ENCODE data around the gene ACTL7B. TPM values are rescaled to one million over a fixed set of nuclear protein-coding genes. Genes with fewer than 3 reads are reported as not detected.

The ACTL7B gene
- total and polyA plus RNA-seq, 10 of the 15 experiments (the other 5 are each of a cell fraction or from before 2014, with no cell fraction given) = not detected

- in situ Hi-C loops (cut with MboI) = no loop called here
- intact Hi-C loops (cut with micrococcal nuclease; ENCODE audit: unreplicated experiment) = no loop called here
- peaks cover 6 to 20% of the 10 kb centered on the region in 2 experiments for H3K36me3 ChIP-seq (ENCODE audit: control insufficient read depth in 2 of 2, insufficient read depth in 2 of 2, low read length in 1 of 2)
- POLR2A ChIA-PET = no interaction called here
- TF ChIP-seq HCFC1 (IDR thresholded peaks at IDR 0.05; ENCODE audit: low read length) (no peak), NR2F1 (conservative IDR thresholded peaks at IDR 0.05) (no peak), GABPA (IDR thresholded peaks at IDR 0.05; ENCODE audit: low read depth) (no peak), MTA2 (IDR thresholded peaks at IDR 0.05; ENCODE audit: low read depth) (no peak), JUNB (IDR thresholded peaks at IDR 0.05) (no peak), MTA3 (IDR thresholded peaks at IDR 0.05; ENCODE audit: borderline replicate concordance, low read length) (no peak), KAT2A (conservative IDR thresholded peaks at IDR 0.05; ENCODE audit: control insufficient read depth, low read depth, low read length) (no peak), TAF1 (IDR thresholded peaks at IDR 0.05; ENCODE audit: borderline replicate concordance, low read depth, low read length) (no peak), RUNX3 (IDR thresholded peaks at IDR 0.05; ENCODE audit: low read length) (no peak), CHD1 (IDR thresholded peaks at IDR 0.05; ENCODE audit: low read depth, low read length) (no peak), NRF1 (conservative IDR thresholded peaks at IDR 0.05; ENCODE audit: low read depth, low read length) (no peak), SREBF2 (IDR thresholded peaks at IDR 0.05; ENCODE audit: low read length) (no peak), TCF3 (IDR thresholded peaks at IDR 0.05; ENCODE audit: borderline replicate concordance, insufficient read depth, low read depth, low read length) (no peak), SMARCA5 (IDR thresholded peaks at IDR 0.05) (no peak), SMAD1 (IDR thresholded peaks at IDR 0.05; ENCODE audit: low read depth, partially characterized antibody) (no peak), CREM (IDR thresholded peaks at IDR 0.05; ENCODE audit: low read depth) (no peak), BCL3 (IDR thresholded peaks at IDR 0.05; ENCODE audit: borderline replicate concordance, insufficient read depth, low read depth, low read length, poor library complexity, severe bottlenecking) (no peak), NBN (IDR thresholded peaks at IDR 0.05) (no peak), NR2C2 (IDR thresholded peaks at IDR 0.05; ENCODE audit: borderline replicate concordance, control insufficient read depth, insufficient read length, low read depth) (no peak)
- H3K4me2 ChIP-seq (ENCODE audit: control insufficient read depth, insufficient read depth) = no peak overlapping the region
- FAIRE-seq (no peak), DNase-seq (ENCODE audit: low read depth, low spot score) (no peak), ATAC-seq (no peak)
- no peak overlapping the region for H3K4me3 ChIP-seq
- H4K20me1 ChIP-seq (ENCODE audit: control insufficient read depth, insufficient read depth) = no peaks in the 10 kb centered on the region
- SMC1A ChIA-PET (ENCODE audit: uncharacterized antibody, unreplicated experiment) = interaction anchor here (2.3 kb wide), 1 partner anchor 13 kb away, joined by 9 read pairs; no protein-coding TSS in a partner anchor
- no peak overlapping the region for H2AFZ ChIP-seq (ENCODE audit: control insufficient read depth, low read depth, low read length)
- 91% methylated on average over 5 of the region's 5 CpGs for WGBS (ENCODE audit: insufficient coverage, insufficient replicate concordance, low lambda C conversion rate, missing lambda C conversion rate)
- RAD21 ChIA-PET (ENCODE audit: unreplicated experiment) = no interaction called here
- H3K27ac ChIP-seq (ENCODE audit: control insufficient read depth, insufficient read depth) = no peak overlapping the region
- CTCF ChIA-PET = interaction anchor here (0.5 kb wide), 2 partner anchors 11 to 234 kb away, joined by 3 read pairs; no protein-coding TSS in a partner anchor
- H3K79me2 ChIP-seq (ENCODE audit: control insufficient read depth, insufficient read depth, low read length) = no peaks in the 10 kb centered on the region
- H3K9me3 ChIP-seq (replicated peaks; ENCODE audit: control insufficient read depth, insufficient read depth, low read length) = no peaks in the 10 kb centered on the region
- no TSS peak for BruUV-seq (replicated peaks)
- H3K9ac ChIP-seq (ENCODE audit: control insufficient read depth, insufficient read depth, low read length) = no peak overlapping the region
- H3K4me1 ChIP-seq (ENCODE audit: control insufficient read depth, insufficient read depth, low read length) = no peaks in the 10 kb centered on the region
- no peaks in the 10 kb centered on the region for H3K27me3 ChIP-seq (replicated peaks in 1 of 2; ENCODE audit: control insufficient read depth in 2 of 2, insufficient read depth in 2 of 2, low read length in 1 of 2)
These were observed 20.6 kb upstream of the ACTL7B start for GRCh38 chr9:108876425-108876824.
